Gastrocnemius medialis (tissue), 4 donors: ENCODE results near the gene LARP1.

Source experiments
- CTCF ChIP-seq, 5 experiments: fragments of 450-650 bp in 3 of 5; fragments of 200-600 bp in 2 of 5; sonication (generic) in 2 of 5; IDR thresholded peaks in 4 of 5; conservative IDR thresholded peaks in 1 of 5; 1 replicate in 4 of 5; 2 replicates in 1 of 5; pipeline ENCODE4 v1.5.1; 2016 to 2019; ENCODE audit warnings: antibody characterized with exemption in 5 of 5, mild to moderate bottlenecking in 3 of 5, moderate library complexity in 3 of 5
- POLR2A ChIP-seq, 2 donors: fragments of 450-650 bp; IDR thresholded peaks; one replicate each; pipeline ENCODE4 v1.6.1; 2017; ENCODE audit warnings: antibody characterized with exemption in 2 of 2, mild to moderate bottlenecking in 2 of 2, moderate library complexity in 2 of 2

- TF ChIP-seq CTCF (IDR thresholded peaks at IDR 0.05 in 4 of 5, conservative IDR thresholded peaks at IDR 0.05 in 1 of 5) = no peak
- no peak for TF ChIP-seq POLR2A (IDR thresholded peaks at IDR 0.05)
These were observed 45.9 kb downstream of the LARP1 start for GRCh38 chr5:154801083-154801482.
